Tibial artery (tissue), 4 donors: Measurements from ENCODE around the gene TOR4A.

Experiments
- DNase-seq, 2 donors: peaks; one replicate each; pipeline ENCODE4 v3.0.0-alpha.2; 2019
- H3K27ac ChIP-seq, 2 donors: fragments of 200-600 bp; sonication (generic) in 1 of 2; 1 replicate in 1 of 2; 2 replicates in 1 of 2; pipeline ENCODE4 v1.5.1; 2018 to 2019; ENCODE audit warnings: mild to moderate bottlenecking in 1 of 2
- H3K27me3 ChIP-seq, 2 donors: fragments of 200-600 bp; sonication (generic) in 1 of 2; one replicate each; pipeline versions ENCODE4 v1.5.1 to v1.6.0; 2016 to 2019
- H3K36me3 ChIP-seq, 3 donors: fragments of 200-600 bp; sonication (generic) in 2 of 3; one replicate each; pipeline ENCODE4 v1.5.1; 2016 to 2019; ENCODE audit warnings: mild to moderate bottlenecking in 2 of 3
- H3K4me1 ChIP-seq, 4 donors: fragments of 200-600 bp; sonication (generic) in 2 of 4; 1 replicate in 3 of 4; 2 replicates in 1 of 4; pipeline ENCODE4 v1.5.1; 2016 to 2019
- H3K4me3 ChIP-seq, 2 donors: fragments of 200-600 bp; sonication (generic) in 1 of 2; 1 replicate in 1 of 2; 2 replicates in 1 of 2; pipeline ENCODE4 v1.5.1; 2018 to 2019; ENCODE audit warnings: mild to moderate bottlenecking in 2 of 2
- H3K9me3 ChIP-seq, 3 donors: fragments of 200-600 bp; sonication (generic) in 1 of 3; one replicate each; pipeline ENCODE4 v1.5.1; 2016 to 2019
- CTCF ChIP-seq, 2 experiments: fragments of 200-600 bp in 1 of 2; fragments of 450-650 bp in 1 of 2; IDR thresholded peaks; one replicate each; pipeline ENCODE4 v1.5.1; 2017 to 2019; ENCODE audit warnings: antibody characterized with exemption in 2 of 2, mild to moderate bottlenecking in 1 of 2, moderate library complexity in 1 of 2
- intact Hi-C: fragments of 100-400 bp; cut with DNase I; formaldehyde crosslinking; loops from one replicate; pipeline ENCODE4 v1.15.0; 2023; ENCODE audit warnings: low total_unique reads

Gene TOR4A

DNA sequence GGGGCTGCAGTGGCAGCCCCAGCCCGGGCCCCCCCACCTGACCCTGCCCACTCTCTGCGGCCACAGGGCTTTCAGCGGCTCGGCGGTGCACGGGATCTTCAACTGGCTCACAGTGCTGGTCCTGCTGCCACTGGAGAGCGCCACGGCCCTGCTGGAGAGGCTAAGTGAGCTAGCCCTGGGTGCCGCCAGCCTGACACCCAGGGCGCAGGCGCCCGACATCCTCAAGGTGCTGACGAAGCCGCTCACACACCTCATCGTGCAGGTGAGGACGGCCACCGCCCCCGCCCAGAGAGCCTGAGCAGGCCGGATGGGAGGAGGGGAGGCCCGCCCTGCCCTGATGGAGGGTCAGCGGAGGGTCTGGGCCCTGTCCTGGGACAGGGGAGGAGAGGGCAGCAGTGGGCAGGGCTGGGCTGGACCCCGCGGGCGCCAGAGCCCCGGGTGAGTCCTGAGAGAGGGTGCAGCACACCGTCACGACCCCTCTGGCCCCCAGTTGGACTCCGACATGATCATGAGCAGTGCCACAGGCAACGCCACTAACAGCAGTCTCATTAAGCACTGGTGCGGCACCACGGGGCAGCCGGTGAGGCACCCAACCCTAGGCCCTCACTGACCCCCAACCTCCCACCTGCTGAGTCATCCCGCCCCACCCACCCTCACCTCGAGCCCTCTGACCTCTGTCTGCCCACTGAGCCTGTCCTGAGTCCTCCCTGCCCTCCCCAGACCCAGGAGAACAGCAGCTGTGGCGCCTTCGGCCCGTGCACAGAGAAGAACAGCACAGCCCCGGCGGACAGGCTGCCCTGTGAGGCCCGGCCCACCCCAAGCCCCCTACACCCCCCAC is 44.2 kb upstream of the TOR4A start:
- H3K27ac ChIP-seq: no peak overlapping the region
- H3K27me3 ChIP-seq: peaks cover 0 to 79% of the 10 kb centered on the region in 2 donors
- H3K36me3 ChIP-seq: no peaks in the 10 kb centered on the region
- no peak for DNase-seq
- H3K4me3 ChIP-seq: no peak overlapping the region
- TF ChIP-seq CTCF (IDR thresholded peaks at IDR 0.05): no peak
- H3K9me3 ChIP-seq: no peaks in the 10 kb centered on the region
- H3K4me1 ChIP-seq: peaks cover 0 to 33% (median 11%) of the 10 kb centered on the region in 4 donors
- intact Hi-C loops: no loop called here

DNA sequence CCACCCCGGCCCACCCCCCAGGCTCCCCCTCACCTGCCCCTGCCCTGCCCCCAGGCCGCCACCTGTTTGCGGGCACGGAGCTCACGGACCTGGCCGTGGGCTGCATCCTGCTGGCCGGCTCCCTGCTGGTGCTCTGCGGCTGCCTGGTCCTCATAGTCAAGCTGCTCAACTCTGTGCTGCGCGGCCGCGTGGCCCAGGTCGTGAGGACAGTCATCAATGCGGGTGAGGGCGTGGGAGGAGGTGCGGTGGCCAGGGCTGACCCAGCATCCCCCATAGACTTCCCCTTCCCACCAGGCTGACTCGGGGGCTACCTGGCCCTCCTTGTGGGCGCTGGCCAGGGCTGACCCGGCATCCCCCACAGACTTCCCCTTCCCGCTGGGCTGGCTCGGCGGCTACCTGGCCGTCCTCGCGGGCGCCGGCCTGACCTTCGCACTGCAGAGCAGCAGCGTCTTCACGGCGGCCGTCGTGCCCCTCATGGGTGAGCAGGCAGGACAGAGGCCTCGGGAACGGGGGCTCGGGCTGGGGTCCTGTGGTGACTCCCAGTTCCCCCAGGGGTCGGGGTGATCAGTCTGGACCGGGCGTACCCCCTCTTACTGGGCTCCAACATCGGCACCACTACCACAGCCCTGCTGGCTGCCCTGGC is 43.4 kb upstream of the TOR4A start:
- no peak overlapping the region for H3K27ac ChIP-seq
- no peak for DNase-seq
- H3K4me1 ChIP-seq: peaks cover 0 to 33% (median 11%) of the 10 kb centered on the region in 4 donors
- H3K4me3 ChIP-seq: no peak overlapping the region
- intact Hi-C loops: no loop called here
- H3K36me3 ChIP-seq: no peaks in the 10 kb centered on the region
- no peak for TF ChIP-seq CTCF (IDR thresholded peaks at IDR 0.05)
- H3K9me3 ChIP-seq: no peaks in the 10 kb centered on the region
- peaks cover 0 to 71% of the 10 kb centered on the region in 2 donors for H3K27me3 ChIP-seq

GRCh38 chr9:137234758-137235423 is 42.6 kb upstream of the TOR4A start:
- DNase-seq: no peak
- TF ChIP-seq CTCF (IDR thresholded peaks at IDR 0.05): no peak

GRCh38 chr9:137235424-137236237 is 41.9 kb upstream of the TOR4A start:
- DNase-seq: no peak
- H3K4me1 ChIP-seq: peaks cover 0 to 38% (median 15%) of the 10 kb centered on the region in 4 donors
- H3K9me3 ChIP-seq: no peaks in the 10 kb centered on the region
- H3K27me3 ChIP-seq: peaks cover 0 to 57% of the 10 kb centered on the region in 2 donors
- intact Hi-C loops: no loop called here
- no peak for TF ChIP-seq CTCF (IDR thresholded peaks at IDR 0.05)
- H3K27ac ChIP-seq: no peak overlapping the region
- no peak overlapping the region for H3K4me3 ChIP-seq
- no peaks in the 10 kb centered on the region for H3K36me3 ChIP-seq

More at GRCh38 chr9:137234758-137235423, 42.6 kb upstream of the TOR4A start:
- no peaks in the 10 kb centered on the region for H3K9me3 ChIP-seq
- peaks cover 0 to 37% (median 13%) of the 10 kb centered on the region in 4 donors for H3K4me1 ChIP-seq
- no peak overlapping the region for H3K27ac ChIP-seq
- intact Hi-C loops: no loop called here
- peaks cover 0 to 64% of the 10 kb centered on the region in 2 donors for H3K27me3 ChIP-seq
- H3K4me3 ChIP-seq: no peak overlapping the region
- H3K36me3 ChIP-seq: no peaks in the 10 kb centered on the region
